ENCODE data around the gene ATP9A.

ATP9A gene

DNA sequence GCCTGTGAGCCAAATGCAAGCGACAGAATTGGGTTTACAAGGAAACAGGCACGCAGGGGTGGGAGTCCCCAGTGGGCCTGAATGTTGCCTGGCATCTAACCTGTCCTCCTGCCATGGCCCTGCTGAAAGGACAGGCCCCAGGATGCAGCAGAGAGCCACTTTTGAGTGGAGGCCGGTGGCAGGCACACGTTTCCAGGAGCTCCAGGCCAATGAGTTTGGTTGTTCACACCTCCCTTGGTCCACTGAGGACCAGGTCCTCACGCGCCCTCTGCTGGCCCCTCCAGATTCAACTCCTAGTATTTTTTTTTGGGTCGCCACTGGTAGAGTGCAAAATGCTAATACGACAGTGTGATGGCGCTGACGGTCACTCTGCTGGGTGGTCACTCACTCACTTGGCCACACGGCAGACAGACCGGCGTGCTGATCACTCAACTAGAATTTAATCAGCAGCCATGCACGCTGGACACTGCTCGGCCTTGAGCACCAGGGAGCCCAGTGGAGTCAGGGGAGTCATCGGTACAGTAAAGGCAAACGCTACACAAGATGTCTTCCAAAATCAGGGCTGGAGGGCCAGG is 143.9 kb downstream of the ATP9A start:
- DNase-seq = peak; percentile 84

DNA sequence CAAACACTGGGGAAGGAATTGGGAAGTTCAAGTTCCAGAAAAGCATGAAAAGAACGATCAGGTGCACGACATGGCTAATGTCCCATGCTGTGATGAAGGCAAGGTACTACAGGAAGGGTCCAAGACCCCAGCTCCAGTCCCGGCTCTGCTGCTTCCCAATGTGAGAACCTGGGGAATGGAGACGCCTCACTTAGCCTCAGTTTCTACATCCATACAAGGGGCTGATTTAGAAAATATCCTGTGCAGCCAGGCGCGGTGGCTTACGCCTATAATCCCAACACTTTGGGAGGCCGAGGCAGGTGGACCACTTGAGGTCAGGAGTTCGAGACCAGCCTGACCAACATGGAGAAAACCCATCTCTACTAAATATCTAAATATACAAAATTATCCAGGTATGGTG is 144.9 kb downstream of the ATP9A start:
- DNase-seq = no peak

DNA sequence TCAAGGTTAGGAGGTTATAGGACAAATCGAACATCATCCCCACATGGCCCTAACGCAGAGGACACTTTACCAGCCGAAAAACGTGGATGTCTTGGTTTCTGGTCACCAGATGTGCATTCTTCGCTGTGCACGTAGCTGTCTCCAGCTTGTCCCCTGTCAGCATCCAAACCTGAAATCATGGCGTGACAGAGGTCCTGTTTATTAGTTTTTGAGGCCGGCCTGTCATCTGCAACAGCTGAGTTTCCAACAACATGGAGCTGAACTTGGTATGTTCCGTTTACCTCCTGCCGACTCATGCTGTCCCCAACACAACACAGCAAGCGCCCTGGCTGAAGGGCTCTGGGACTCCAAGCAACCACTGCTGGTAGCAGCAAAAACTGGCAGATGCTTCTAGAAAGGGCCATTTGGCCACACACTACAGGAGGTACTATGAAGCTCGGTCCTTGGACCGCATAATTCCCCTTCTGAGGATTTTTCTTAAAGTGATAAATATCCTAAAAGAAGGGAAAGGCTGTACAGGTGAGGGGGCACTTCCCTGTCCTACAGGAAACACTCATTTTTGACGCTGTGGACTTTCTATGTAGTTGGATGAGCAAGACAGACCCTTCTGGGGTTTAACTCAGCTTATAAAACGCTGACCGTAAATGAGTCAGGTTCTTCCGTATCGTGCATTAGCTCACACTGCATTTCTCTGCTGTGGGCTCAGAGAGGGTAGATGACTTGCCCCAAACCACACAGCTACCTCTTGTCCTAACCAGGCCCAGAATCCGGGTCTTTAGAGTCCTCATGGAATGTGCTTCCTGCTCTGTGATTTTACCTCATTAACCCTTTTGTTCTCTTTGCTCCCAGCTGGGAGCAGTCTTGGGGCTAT is 146.0 kb downstream of the ATP9A start:
- DNase-seq = no peak

- no peak for DNase-seq
These were observed 147.8 kb downstream of the ATP9A start for GRCh38 chr20:51620432-51620831.

DNA sequence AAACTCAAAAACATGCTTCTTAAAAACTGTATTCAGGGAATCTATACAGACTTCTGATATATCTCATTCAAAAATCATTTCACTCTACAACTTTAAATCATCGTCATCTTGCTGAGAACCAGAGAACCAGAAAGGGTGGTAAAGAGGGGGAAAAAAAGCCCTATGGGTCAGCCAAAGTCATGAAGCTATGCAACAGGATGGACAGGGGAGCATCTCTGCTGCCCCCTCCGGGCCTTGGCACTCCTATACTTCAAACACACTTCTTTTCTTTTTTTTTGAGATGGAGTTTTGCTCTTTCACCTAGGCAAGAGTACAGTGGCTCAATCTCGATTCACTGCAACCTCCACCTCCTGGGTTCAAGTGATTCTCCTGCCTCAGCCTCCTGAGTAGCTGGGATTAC is 152.1 kb downstream of the ATP9A start:
- DNase-seq = no peak

GRCh38 chr20:51614687-51615086 is 153.5 kb downstream of the ATP9A start:
- DNase-seq = no peak

GRCh38 chr20:51613580-51613979 is 154.6 kb downstream of the ATP9A start:
- no peak for DNase-seq

GRCh38 chr20:51612896-51613295 is 155.3 kb downstream of the ATP9A start:
- no peak for DNase-seq

- DNase-seq = no peak
These were observed 156.6 kb downstream of the ATP9A start for GRCh38 chr20:51611625-51611890.

GRCh38 chr20:51610761-51611624 is 157.2 kb downstream of the ATP9A start:
- DNase-seq = no peak

DNA sequence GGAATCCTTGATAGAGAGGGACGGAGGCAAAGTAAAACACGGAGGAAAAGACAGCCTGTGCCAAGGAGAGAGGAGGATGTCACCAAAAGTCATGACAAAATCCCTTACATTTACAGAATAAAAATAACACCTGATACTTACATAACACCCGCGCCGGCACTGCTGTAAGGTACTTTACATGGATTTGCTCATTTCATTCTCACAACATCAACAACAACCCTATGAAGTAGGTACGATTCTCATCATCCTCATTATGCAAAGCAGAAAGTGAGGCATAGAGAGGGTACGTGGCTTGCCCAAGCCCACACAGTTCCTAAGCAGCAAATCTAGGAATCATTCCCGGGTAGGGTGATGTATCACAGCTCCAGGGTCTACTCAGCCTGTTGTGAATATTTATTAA is 158.1 kb downstream of the ATP9A start:
- DNase-seq = no peak

GRCh38 chr20:51609251-51609650 is 158.9 kb downstream of the ATP9A start:
- no peak for DNase-seq

DNA sequence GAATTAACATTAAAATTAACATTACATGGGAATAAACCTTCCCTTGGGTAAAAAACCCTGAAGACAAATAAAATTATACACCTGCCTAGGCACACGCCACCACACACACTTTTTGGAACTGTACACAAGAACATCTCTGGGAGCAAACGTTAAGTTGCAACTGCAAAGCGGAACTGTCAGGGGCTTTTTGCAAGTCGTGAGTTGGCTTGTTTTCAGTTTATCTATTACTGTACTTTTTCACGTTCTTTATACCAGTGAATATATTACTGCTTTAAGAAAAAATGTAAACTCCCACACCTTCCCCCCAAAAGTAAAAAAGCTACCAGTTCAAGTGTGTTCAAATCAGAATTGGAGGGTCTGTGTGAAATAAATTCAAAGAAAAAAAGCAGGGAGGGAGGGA is 160.1 kb downstream of the ATP9A start:
- no peak for DNase-seq

DNA sequence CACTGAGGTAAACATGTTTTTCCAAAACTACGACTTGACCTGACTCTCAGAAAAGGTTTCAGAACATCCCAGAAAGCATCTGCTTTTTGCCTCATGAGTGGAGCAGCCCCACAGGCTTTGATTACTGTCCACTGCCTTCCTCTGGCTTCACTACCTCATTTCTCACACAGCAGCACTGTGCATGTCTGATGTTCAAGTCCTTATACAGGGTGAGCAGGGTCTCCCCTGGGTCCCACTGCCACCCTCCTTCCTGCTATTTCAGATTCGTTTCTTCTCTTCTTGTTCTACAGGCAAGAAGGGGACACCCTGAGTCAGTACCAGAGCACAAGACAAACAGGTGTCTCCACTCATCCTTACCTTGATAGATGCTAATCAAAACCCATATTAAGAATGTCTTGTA is 161.0 kb downstream of the ATP9A start:
- no peak for DNase-seq

DNA sequence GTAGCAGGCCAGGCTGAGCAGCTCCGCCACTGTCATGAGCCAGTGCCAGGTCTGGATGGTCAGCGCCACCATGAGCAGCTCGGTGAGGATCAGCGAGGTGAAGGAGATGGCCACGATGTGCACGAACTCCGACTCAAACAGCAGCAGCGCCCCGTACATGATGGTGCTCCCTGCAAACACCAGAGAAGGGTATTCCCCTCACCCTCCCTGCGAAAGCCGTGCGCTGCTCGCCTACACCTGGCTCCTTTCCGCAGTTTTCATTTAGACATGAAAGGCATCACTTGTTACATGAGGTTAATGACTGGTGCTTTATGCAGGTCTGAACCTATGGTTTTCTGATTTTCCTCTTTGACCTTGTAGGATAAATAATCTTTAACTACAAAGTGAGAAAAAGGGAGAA is 163.3 kb downstream of the ATP9A start:
- DNase-seq = no peak

DNA sequence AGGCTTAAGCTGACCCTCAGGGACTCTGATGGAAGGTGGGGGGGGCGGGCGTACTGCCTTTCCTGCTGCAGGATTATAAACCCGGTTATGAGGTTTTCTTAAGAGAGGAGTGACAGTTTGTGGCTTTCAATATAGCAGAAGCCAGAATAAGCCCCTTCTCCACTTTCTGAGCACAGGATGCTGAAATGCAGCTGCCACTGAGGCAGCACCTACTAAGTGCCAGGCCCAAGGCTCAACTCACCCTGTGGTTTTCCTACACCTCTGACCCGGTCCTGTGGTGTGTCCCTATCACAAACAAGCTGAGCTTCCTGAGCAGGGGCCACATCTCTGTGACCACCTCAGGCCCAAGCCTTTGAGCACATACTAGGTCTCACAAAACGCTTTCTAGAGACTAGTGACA is 166.1 kb downstream of the ATP9A start:
- DNase-seq = no peak

GRCh38 chr20:51600950-51601349 is 167.2 kb downstream of the ATP9A start:
- no peak for DNase-seq

DNA sequence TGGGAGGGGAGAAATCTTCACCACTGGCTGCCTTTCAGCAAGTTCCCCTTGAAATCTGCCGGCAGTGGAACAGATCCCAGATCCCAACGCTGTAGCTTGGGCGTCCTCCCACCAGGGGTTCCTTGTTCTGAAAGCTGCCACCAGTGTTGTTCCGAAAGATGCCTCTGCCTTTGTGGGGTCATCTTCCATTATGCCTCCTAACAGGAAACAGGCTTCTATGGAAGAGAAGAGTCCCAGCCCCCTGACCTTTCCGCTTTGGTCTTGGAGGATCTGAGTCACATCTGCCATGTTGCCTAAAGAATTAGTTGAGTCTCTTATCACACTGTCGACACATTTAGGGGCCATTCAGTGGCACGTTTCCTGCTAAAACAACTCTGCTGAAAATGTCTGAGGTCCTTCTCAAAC is 168.2 kb downstream of the ATP9A start:
- no peak for DNase-seq

GRCh38 chr20:51598556-51598955 is 169.6 kb downstream of the ATP9A start:
- no peak for DNase-seq

DNA sequence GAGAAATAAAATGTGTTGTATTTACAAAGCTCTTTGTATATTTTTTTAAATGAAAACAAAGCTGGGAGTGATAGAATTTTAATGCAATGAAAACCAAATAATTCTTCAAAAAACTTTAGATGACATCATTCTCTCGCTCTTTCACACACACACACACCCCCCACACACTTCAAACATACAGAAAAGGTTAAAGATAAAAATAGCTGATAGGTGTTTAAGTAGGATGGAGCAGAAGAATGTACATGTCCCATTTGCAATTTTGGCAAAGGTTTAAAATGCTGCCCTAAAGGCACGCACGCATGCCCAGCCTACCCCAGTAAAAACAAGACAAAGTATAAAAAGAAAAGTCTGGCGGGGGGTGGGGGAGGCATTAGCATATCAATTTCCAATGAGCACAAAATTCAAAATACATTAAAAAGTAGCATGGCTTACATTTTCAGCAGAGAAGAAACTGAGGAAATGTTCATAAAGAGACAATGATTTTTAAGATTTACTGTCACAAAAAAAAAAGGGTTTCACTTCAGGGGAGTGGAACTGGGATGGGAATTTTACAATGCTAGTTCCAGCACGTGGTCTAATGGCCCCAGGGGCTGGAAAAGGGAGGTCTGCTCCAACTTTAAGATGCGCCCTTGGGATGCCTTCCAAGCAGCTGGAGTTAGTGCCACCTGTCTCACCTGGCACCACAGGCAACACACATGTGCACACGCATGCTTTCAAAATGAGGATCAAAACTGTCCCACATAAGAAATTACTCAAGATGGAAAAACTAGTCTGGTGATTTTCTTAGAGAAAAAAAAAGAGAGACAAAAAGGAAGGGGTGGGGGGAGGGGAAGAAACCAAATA is 170.6 kb downstream of the ATP9A start:
- DNase-seq = no peak

- no peak for DNase-seq
These were observed 171.4 kb downstream of the ATP9A start for GRCh38 chr20:51596668-51597388.

- no peak for DNase-seq
These were observed 172.4 kb downstream of the ATP9A start for GRCh38 chr20:51595744-51596143.

Data from activated CD8-positive, alpha-beta memory T cell treated with anti-CD3 and anti-CD28 coated beads, Interleukin-2, amount 50 U/mL, for 48 hours (primary cell).